H9 (cell line): ENCODE measurements around the gene CMAS. TPM values are rescaled to one million over a fixed set of nuclear protein-coding genes. Genes with fewer than 3 reads are reported as not detected.

Experiments
- DNase-seq: peaks from one replicate; pipeline ENCODE4 v3.0.0-alpha.2; 2017
- H2AFZ ChIP-seq: one replicate; pipeline ENCODE4 v1.6.1; 2013; ENCODE audit warnings: mild to moderate bottlenecking, low read length, control low read depth, moderate library complexity
- H2AK5ac ChIP-seq: 2 replicates; pipeline ENCODE4 v1.6.1; 2013; ENCODE audit warnings: low read length, control low read depth, mixed read lengths; ENCODE audit not compliant: insufficient read length
- H2BK120ac ChIP-seq: one replicate; pipeline ENCODE4 v1.6.1; 2013; ENCODE audit warnings: low read depth, mild to moderate bottlenecking, low read length, control low read depth, inconsistent platforms; ENCODE audit not compliant: poor library complexity, severe bottlenecking
- H2BK12ac ChIP-seq: 2 replicates; pipeline ENCODE4 v1.6.1; 2013; ENCODE audit warnings: low read length, control low read depth, mixed read lengths, low read depth; ENCODE audit not compliant: insufficient read length
- H2BK15ac ChIP-seq: 2 replicates; pipeline ENCODE4 v1.6.1; 2013; ENCODE audit warnings: low read depth, low read length, control low read depth
- H2BK20ac ChIP-seq: one replicate; pipeline ENCODE4 v1.6.1; 2013; ENCODE audit warnings: low read depth, mild to moderate bottlenecking, low read length, control low read depth, inconsistent platforms; ENCODE audit not compliant: poor library complexity, severe bottlenecking
- H2BK5ac ChIP-seq: 2 replicates; pipeline ENCODE4 v1.6.1; 2013; ENCODE audit warnings: low read length, control low read depth, mixed read lengths; ENCODE audit not compliant: insufficient read length
- H3K14ac ChIP-seq: 2 replicates; pipeline ENCODE4 v1.6.1; 2013; ENCODE audit warnings: low read length, control low read depth; ENCODE audit not compliant: insufficient read depth
- H3K18ac ChIP-seq: 2 replicates; pipeline ENCODE4 v1.6.1; 2013; ENCODE audit warnings: low read depth, mild to moderate bottlenecking, mixed read lengths, low read length, control low read depth; ENCODE audit not compliant: insufficient read length
- H3K23ac ChIP-seq: 2 replicates; pipeline ENCODE4 v1.6.1; 2013; ENCODE audit warnings: low read length, control low read depth, mixed read lengths, low read depth; ENCODE audit not compliant: insufficient read length
- H3K23me2 ChIP-seq: 2 replicates; pipeline ENCODE4 v1.6.1; 2013; ENCODE audit warnings: low read depth, mild to moderate bottlenecking, mixed read lengths, low read length, control low read depth; ENCODE audit not compliant: insufficient read length, poor library complexity, severe bottlenecking
- H3K27ac ChIP-seq: 2 replicates; pipeline ENCODE4 v1.5.1; 2013; ENCODE audit warnings: low read length, control low read depth, mixed read lengths, low read depth; ENCODE audit not compliant: insufficient read length
- H3K27me3 ChIP-seq: 2 replicates; pipeline ENCODE4 v1.6.1; 2013; ENCODE audit warnings: low read length, control low read depth, inconsistent platforms; ENCODE audit not compliant: insufficient read depth
- H3K4ac ChIP-seq: 2 replicates; pipeline ENCODE4 v1.6.1; 2013; ENCODE audit warnings: low read depth, mild to moderate bottlenecking, control low read depth, inconsistent platforms, low read length, moderate library complexity
- H3K4me1 ChIP-seq: 2 replicates; pipeline ENCODE4 v1.6.1; 2013; ENCODE audit warnings: low read length, control low read depth, inconsistent platforms; ENCODE audit not compliant: insufficient read depth
- H3K4me2 ChIP-seq: 2 replicates; pipeline ENCODE4 v1.6.1; 2013; ENCODE audit warnings: low read length, control low read depth, mixed read lengths; ENCODE audit not compliant: insufficient read length, insufficient read depth
- H3K56ac ChIP-seq: 2 replicates; pipeline ENCODE4 v1.6.1; 2013; ENCODE audit warnings: low read depth, mild to moderate bottlenecking, mixed read lengths, low read length, control low read depth; ENCODE audit not compliant: insufficient read length
- H3K79me1 ChIP-seq: 2 replicates; pipeline ENCODE4 v1.6.1; 2013; ENCODE audit warnings: low read depth, mild to moderate bottlenecking, moderate library complexity, low read length, control low read depth, inconsistent platforms; ENCODE audit not compliant: insufficient read depth, poor library complexity, severe bottlenecking
- H3K79me2 ChIP-seq: 2 replicates; pipeline ENCODE4 v1.6.1; 2013; ENCODE audit warnings: low read length, control low read depth, inconsistent platforms; ENCODE audit not compliant: insufficient read depth
- H3K9ac ChIP-seq: 2 replicates; pipeline ENCODE4 v1.6.1; 2013; ENCODE audit warnings: low read length, control low read depth, mixed read lengths; ENCODE audit not compliant: insufficient read length; ENCODE audit errors: extremely low read depth
- H3K9me3 ChIP-seq: one replicate; pipeline ENCODE4 v1.6.1; 2013; ENCODE audit warnings: low read depth, low read length, inconsistent platforms; ENCODE audit not compliant: control insufficient read depth
- H3T11ph ChIP-seq: one replicate; pipeline ENCODE4 v1.6.1; 2013; ENCODE audit warnings: mild to moderate bottlenecking, low read length, control low read depth, inconsistent platforms
- H4K20me1 ChIP-seq: one replicate; pipeline ENCODE4 v1.6.1; 2013; ENCODE audit not compliant: control insufficient read depth, insufficient read length, insufficient read depth
- H4K5ac ChIP-seq: 2 replicates; pipeline ENCODE4 v1.6.1; 2013; ENCODE audit warnings: low read depth, mild to moderate bottlenecking, mixed read lengths, low read length, control low read depth; ENCODE audit not compliant: insufficient read length
- H4K8ac ChIP-seq: replicated peaks from 2 replicates; pipeline ENCODE4 v1.6.1; 2013; ENCODE audit warnings: low read length, control low read depth, mixed read lengths, low read depth; ENCODE audit not compliant: insufficient read length
- H4K91ac ChIP-seq: 2 replicates; pipeline ENCODE4 v1.6.1; 2013; ENCODE audit warnings: low read depth, mild to moderate bottlenecking, moderate library complexity, mixed read lengths, low read length, control low read depth; ENCODE audit not compliant: insufficient read length
- H3K27ac Mint-ChIP-seq, 3 experiments: 2 replicates in 2 of 3; 3 replicates in 1 of 3; pipeline ENCODE4 v1.8.0; 2020 to 2021; ENCODE audit warnings: mixed read lengths in 3 of 3, mild to moderate bottlenecking in 1 of 3, moderate library complexity in 1 of 3
- H3K27me3 Mint-ChIP-seq: 2 replicates; pipeline ENCODE4 v1.8.0; 2021; ENCODE audit warnings: low read depth, mild to moderate bottlenecking, moderate library complexity, mixed read lengths
- H3K36me3 Mint-ChIP-seq, 3 experiments: 2 replicates in 2 of 3; 3 replicates in 1 of 3; pipeline ENCODE4 v1.8.0; 2020 to 2021; ENCODE audit warnings: low read depth in 3 of 3, mixed read lengths in 3 of 3; ENCODE audit not compliant: insufficient read depth in 1 of 3
- H3K4me1 Mint-ChIP-seq, 2 experiments: 2 replicates each; pipeline ENCODE4 v1.8.0; 2020; ENCODE audit warnings: mixed read lengths in 2 of 2
- H3K4me3 Mint-ChIP-seq, 2 experiments: 2 replicates in 1 of 2; 3 replicates in 1 of 2; pipeline ENCODE4 v1.8.0; 2020 to 2021; ENCODE audit warnings: mild to moderate bottlenecking in 2 of 2, mixed read lengths in 2 of 2, moderate library complexity in 1 of 2
- H3K9me3 Mint-ChIP-seq, 2 experiments: 2 replicates in 1 of 2; 3 replicates in 1 of 2; pipeline ENCODE4 v1.8.0; 2020; ENCODE audit warnings: mild to moderate bottlenecking in 2 of 2, mixed read lengths in 2 of 2, moderate library complexity in 1 of 2
- WGBS: extraction: QIAGEN DNeasy Blood & Tissue Kit; methylation state at CpG from one replicate; pipeline ENCODE4 v1.1.7; 2013; ENCODE audit warnings: missing lambda C conversion rate, low lambda C conversion rate, mixed read lengths; ENCODE audit not compliant: insufficient read length; ENCODE audit errors: extremely low coverage; 5-methylcytosine and 5-hydroxymethylcytosine counted together
- total RNA-seq: library from RNA; stranded (reverse); gene quantifications from 2 replicates; pipeline ENCODE4 v1.2.1, GENCODE V29; 2021
- TF ChIP-seq, protein P1 (sequence below): fragments of 200-600 bp; sonication (generic); conservative IDR thresholded peaks from 3 replicates; pipeline ENCODE4 v1.8.0; 2021; ENCODE audit warnings: antibody characterized with exemption, mild to moderate bottlenecking

CMAS gene
- total RNA-seq, 1 experiment from 2014 or later, result 47.4 TPM

DNA sequence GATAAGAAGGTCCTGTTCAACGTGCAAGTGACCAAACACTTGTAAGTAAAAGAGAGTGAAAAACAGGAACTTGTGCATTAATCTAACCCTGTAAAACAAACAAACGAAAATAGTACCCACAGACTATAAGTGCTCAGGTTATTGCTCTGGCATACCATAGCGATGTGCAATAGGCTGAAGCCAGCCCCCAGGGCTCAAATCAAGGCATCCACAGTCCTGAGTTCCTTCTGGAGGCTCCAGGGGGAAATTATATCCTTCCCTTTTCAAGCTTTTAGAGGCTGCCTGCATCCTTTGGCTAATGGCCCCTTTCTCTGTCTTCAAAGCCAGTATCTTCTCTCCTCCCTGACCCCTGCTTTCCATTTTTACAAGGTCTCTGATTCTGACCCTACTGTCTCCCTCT is 8.1 kb upstream of the CMAS start:
- no peaks in the 10 kb centered on the region for H3K79me1 ChIP-seq
- no peak overlapping the region for H2BK120ac ChIP-seq
- H2BK20ac ChIP-seq, result no peak overlapping the region
- H3T11ph ChIP-seq, result no peak overlapping the region
- no peak overlapping the region for H3K4ac ChIP-seq
- no peak overlapping the region for H3K23ac ChIP-seq
- no peak overlapping the region for H3K14ac ChIP-seq
- no peak overlapping the region for H2BK15ac ChIP-seq
- no peak for DNase-seq
- H4K91ac ChIP-seq, result no peak overlapping the region
- H3K27ac ChIP-seq, result no peak overlapping the region
- TF ChIP-seq, protein P1, sequence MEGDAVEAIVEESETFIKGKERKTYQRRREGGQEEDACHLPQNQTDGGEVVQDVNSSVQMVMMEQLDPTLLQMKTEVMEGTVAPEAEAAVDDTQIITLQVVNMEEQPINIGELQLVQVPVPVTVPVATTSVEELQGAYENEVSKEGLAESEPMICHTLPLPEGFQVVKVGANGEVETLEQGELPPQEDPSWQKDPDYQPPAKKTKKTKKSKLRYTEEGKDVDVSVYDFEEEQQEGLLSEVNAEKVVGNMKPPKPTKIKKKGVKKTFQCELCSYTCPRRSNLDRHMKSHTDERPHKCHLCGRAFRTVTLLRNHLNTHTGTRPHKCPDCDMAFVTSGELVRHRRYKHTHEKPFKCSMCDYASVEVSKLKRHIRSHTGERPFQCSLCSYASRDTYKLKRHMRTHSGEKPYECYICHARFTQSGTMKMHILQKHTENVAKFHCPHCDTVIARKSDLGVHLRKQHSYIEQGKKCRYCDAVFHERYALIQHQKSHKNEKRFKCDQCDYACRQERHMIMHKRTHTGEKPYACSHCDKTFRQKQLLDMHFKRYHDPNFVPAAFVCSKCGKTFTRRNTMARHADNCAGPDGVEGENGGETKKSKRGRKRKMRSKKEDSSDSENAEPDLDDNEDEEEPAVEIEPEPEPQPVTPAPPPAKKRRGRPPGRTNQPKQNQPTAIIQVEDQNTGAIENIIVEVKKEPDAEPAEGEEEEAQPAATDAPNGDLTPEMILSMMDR, result no peak
- Mint-ChIP-seq H3K27ac (no peak overlapping the region), H3K4me1 (no peaks in the 10 kb centered on the region), H3K9me3 (peaks cover 0 to 3% of the 10 kb centered on the region in 2 experiments; a peak in 3 of 5 replicates), H3K27me3 (no peaks in the 10 kb centered on the region), H3K36me3 (no peaks in the 10 kb centered on the region), H3K4me3 (no peak overlapping the region)
- H3K23me2 ChIP-seq, result no peaks in the 10 kb centered on the region
- no peak overlapping the region for H2BK12ac ChIP-seq
- H3K9me3 ChIP-seq, result no peaks in the 10 kb centered on the region
- no peak overlapping the region for H2BK5ac ChIP-seq
- no peaks in the 10 kb centered on the region for H3K4me1 ChIP-seq
- H3K79me2 ChIP-seq, result no peaks in the 10 kb centered on the region
- no CpG with 5 or more reads among the region's 3 CpGs for WGBS
- H4K20me1 ChIP-seq, result no peaks in the 10 kb centered on the region
- H4K8ac ChIP-seq, result no peak overlapping the region
- no peak overlapping the region for H3K56ac ChIP-seq
- no peaks in the 10 kb centered on the region for H3K27me3 ChIP-seq
- no peak overlapping the region for H3K9ac ChIP-seq
- H3K4me2 ChIP-seq, result no peak overlapping the region
- H2AK5ac ChIP-seq, result no peak overlapping the region
- no peak overlapping the region for H4K5ac ChIP-seq
- H2AFZ ChIP-seq, result no peak overlapping the region
- H3K18ac ChIP-seq, result no peak overlapping the region
